GM23338 (cell line): ENCODE results near the gene ACOXL. TPM values are rescaled to one million over a fixed set of nuclear protein-coding genes. Genes with fewer than 3 reads are reported as not detected.

Experiments used
- ATAC-seq: fragments of 200-7000 bp; cut with Tn5 transposase; 3 replicates; pipeline ENCODE4 v1.9.1; 2020
- DNase-seq: peaks from one replicate; pipeline ENCODE4 v3.0.0-alpha.2; 2015; ENCODE audit warnings: low spot score
- H2AFZ ChIP-seq: fragments of 200-600 bp; sonication (generic); 2 replicates; pipeline ENCODE4 v1.8.0; 2016; ENCODE audit warnings: antibody characterized with exemption, mild to moderate bottlenecking, moderate library complexity
- H3F3A ChIP-seq: fragments of 200-600 bp; sonication (generic); replicated peaks from 2 replicates; pipeline ENCODE4 v1.8.0; 2017; ENCODE audit warnings: antibody characterized with exemption, mixed run types, low read depth
- H3K27ac ChIP-seq: fragments of 200-600 bp; sonication (generic); 2 replicates; pipeline ENCODE4 v1.6.1; 2016; ENCODE audit warnings: low read depth
- H3K27me3 ChIP-seq: fragments of 200-600 bp; sonication (generic); 2 replicates; pipeline ENCODE4 v1.8.0; 2016; ENCODE audit warnings: mild to moderate bottlenecking, mixed run types, moderate library complexity; ENCODE audit not compliant: insufficient read depth
- H3K36me3 ChIP-seq: fragments of 200-600 bp; sonication (generic); 2 replicates; pipeline ENCODE4 v1.8.0; 2016; ENCODE audit warnings: mild to moderate bottlenecking; ENCODE audit not compliant: insufficient read depth
- H3K4me1 ChIP-seq: fragments of 200-600 bp; sonication (generic); 2 replicates; pipeline ENCODE4 v1.8.0; 2016; ENCODE audit warnings: mild to moderate bottlenecking, moderate library complexity; ENCODE audit not compliant: insufficient read depth
- H3K4me2 ChIP-seq: fragments of 200-600 bp; sonication (generic); 2 replicates; pipeline ENCODE4 v1.7.1; 2017; ENCODE audit warnings: mixed run types
- H3K4me3 ChIP-seq: fragments of 200-600 bp; sonication (generic); 2 replicates; pipeline ENCODE4 v1.6.1; 2016; ENCODE audit warnings: mixed run types
- H3K79me2 ChIP-seq: fragments of 200-600 bp; sonication (generic); replicated peaks from 2 replicates; pipeline ENCODE4 v1.8.0; 2017; ENCODE audit warnings: mild to moderate bottlenecking; ENCODE audit not compliant: insufficient read depth
- H3K9me2 ChIP-seq: fragments of 200-600 bp; sonication (generic); 2 replicates; pipeline ENCODE4 v1.8.0; 2017; ENCODE audit not compliant: insufficient read depth
- H4K20me1 ChIP-seq: fragments of 200-600 bp; sonication (generic); replicated peaks from 2 replicates; pipeline ENCODE4 v1.8.0; 2017; ENCODE audit warnings: mild to moderate bottlenecking; ENCODE audit not compliant: insufficient read depth
- H3K27ac Mint-ChIP-seq: 2 replicates; pipeline ENCODE4 v1.8.0; 2020; ENCODE audit warnings: inconsistent platforms, mild to moderate bottlenecking, moderate library complexity, mixed read lengths
- H3K27me3 Mint-ChIP-seq: 3 replicates; pipeline ENCODE4 v1.8.0; 2022; ENCODE audit warnings: low read depth, mild to moderate bottlenecking, moderate library complexity, mixed read lengths, inconsistent platforms; ENCODE audit not compliant: insufficient read depth, poor library complexity
- H3K36me3 Mint-ChIP-seq: 3 replicates; pipeline ENCODE4 v1.8.0; 2021; ENCODE audit warnings: low read depth, mild to moderate bottlenecking, inconsistent platforms, moderate library complexity, mixed read lengths
- H3K4me1 Mint-ChIP-seq: 3 replicates; pipeline ENCODE4 v1.8.0; 2020; ENCODE audit warnings: mild to moderate bottlenecking, inconsistent platforms, mixed read lengths
- H3K4me3 Mint-ChIP-seq: 3 replicates; pipeline ENCODE4 v1.8.0; 2021; ENCODE audit warnings: moderate library complexity, mild to moderate bottlenecking, inconsistent platforms, mixed read lengths
- H3K9me3 Mint-ChIP-seq: 3 replicates; pipeline ENCODE4 v1.8.0; 2020; ENCODE audit warnings: moderate library complexity, mild to moderate bottlenecking, inconsistent platforms, mixed read lengths
- CREB1 ChIP-seq: fragments of 250-450 bp; sonication (Bioruptor Pico); IDR thresholded peaks from 2 replicates; pipeline ENCODE4 v1.5.0; 2020; ENCODE audit warnings: low read depth, mild to moderate bottlenecking, moderate library complexity
- ETS1 ChIP-seq: IDR thresholded peaks from 2 replicates; pipeline ENCODE4 v1.6.1; 2016; ENCODE audit warnings: antibody characterized with exemption
- EZH2 ChIP-seq: fragments of 200-600 bp; sonication (generic); IDR thresholded peaks from one replicate; pipeline ENCODE4 v1.8.0; 2017; ENCODE audit warnings: antibody characterized with exemption, mild to moderate bottlenecking, low read depth; ENCODE audit not compliant: unreplicated experiment
- EZH2phosphoT487 ChIP-seq: fragments of 200-600 bp; sonication (generic); IDR thresholded peaks from one replicate; pipeline ENCODE4 v1.8.1; 2018; ENCODE audit warnings: antibody characterized with exemption; ENCODE audit not compliant: unreplicated experiment
- JUNB ChIP-seq: IDR thresholded peaks from one replicate; pipeline ENCODE4 v1.6.1; 2016; ENCODE audit warnings: antibody characterized with exemption; ENCODE audit not compliant: unreplicated experiment
- NANOG ChIP-seq: IDR thresholded peaks from 2 replicates; pipeline ENCODE4 v1.6.1; 2016; ENCODE audit warnings: antibody characterized with exemption, borderline replicate concordance
- POLR2AphosphoS5 ChIP-seq: IDR thresholded peaks from 2 replicates; pipeline ENCODE4 v1.6.1; 2016; ENCODE audit warnings: antibody characterized with exemption, low read depth
- REST ChIP-seq: IDR thresholded peaks from one replicate; pipeline ENCODE4 v1.6.1; 2018; ENCODE audit warnings: antibody characterized with exemption; ENCODE audit not compliant: unreplicated experiment
- STAT1 ChIP-seq: IDR thresholded peaks from one replicate; pipeline ENCODE4 v1.6.1; 2016; ENCODE audit warnings: antibody characterized with exemption; ENCODE audit not compliant: unreplicated experiment
- ZNF114 ChIP-seq: fragments of 250-450 bp; sonication (Bioruptor Pico); IDR thresholded peaks from 2 replicates; pipeline ENCODE4 v1.5.0; 2020; ENCODE audit warnings: mild to moderate bottlenecking, moderate library complexity
- ZNF331 ChIP-seq: fragments of 250-450 bp; sonication (Bioruptor Pico); IDR thresholded peaks from 2 replicates; pipeline ENCODE4 v1.5.0; 2020; ENCODE audit warnings: low read depth, mild to moderate bottlenecking, moderate library complexity
- polyA plus RNA-seq: library from polyadenylated mRNA; unstranded; fragments of >200 nt; fragmentation: Nextera tagmentation; extraction: Ambion mirVana; gene quantifications from 2 replicates; pipeline ENCODE4 v1.2.1, GENCODE V29; 2016
- total RNA-seq: library from RNA; depleted of rRNA; stranded (reverse); fragments of >200 nt; shearing (Covaris generic); gene quantifications from 2 replicates; pipeline ENCODE4 v1.2.3, GENCODE V29; 2014
- TF ChIP-seq, protein P1 (sequence below), 2 experiments: fragments of 200-600 bp in 1 of 2; sonication (generic) in 1 of 2; conservative IDR thresholded peaks; 2 replicates each; pipeline versions ENCODE4 v1.5.1 to v1.6.1; 2016 to 2017; ENCODE audit warnings: antibody characterized with exemption in 2 of 2, low read depth in 2 of 2, mild to moderate bottlenecking in 2 of 2, moderate library complexity in 1 of 2

ACOXL gene
- total and polyA plus RNA-seq, 2 experiments from 2014 or later, result 9.0 to 14.7 TPM

DNA sequence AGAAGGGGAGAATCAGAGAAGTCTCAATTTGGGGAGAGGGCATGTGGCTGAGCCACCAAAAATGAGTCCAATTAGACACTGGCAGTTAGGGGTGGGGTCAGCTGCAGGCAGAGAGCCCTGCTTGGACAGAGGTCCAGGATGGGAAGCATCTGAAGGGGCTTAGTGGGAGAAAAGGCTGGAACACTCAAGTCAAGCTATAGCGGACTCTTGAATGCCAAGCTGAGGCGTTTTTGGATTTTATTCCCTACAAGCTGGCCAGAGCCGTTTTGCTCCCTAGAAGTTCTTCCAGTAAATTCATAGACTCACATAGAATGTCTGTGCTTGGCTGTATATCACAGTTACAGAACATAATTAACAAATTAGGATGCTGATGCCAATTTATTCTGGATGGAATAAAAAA, 172.8 kb downstream of the ACOXL start:
- no peak for TF ChIP-seq ETS1
- no peak for TF ChIP-seq ZNF114 (CRISPR knock-in tag)
- no peak for TF ChIP-seq JUNB
- no peak for TF ChIP-seq POLR2AphosphoS5
- TF ChIP-seq CREB1 (CRISPR knock-in tag), result no peak
- no peak for TF ChIP-seq ZNF331
- TF ChIP-seq STAT1, result no peak
- no peak for TF ChIP-seq REST
- TF ChIP-seq, protein P1, sequence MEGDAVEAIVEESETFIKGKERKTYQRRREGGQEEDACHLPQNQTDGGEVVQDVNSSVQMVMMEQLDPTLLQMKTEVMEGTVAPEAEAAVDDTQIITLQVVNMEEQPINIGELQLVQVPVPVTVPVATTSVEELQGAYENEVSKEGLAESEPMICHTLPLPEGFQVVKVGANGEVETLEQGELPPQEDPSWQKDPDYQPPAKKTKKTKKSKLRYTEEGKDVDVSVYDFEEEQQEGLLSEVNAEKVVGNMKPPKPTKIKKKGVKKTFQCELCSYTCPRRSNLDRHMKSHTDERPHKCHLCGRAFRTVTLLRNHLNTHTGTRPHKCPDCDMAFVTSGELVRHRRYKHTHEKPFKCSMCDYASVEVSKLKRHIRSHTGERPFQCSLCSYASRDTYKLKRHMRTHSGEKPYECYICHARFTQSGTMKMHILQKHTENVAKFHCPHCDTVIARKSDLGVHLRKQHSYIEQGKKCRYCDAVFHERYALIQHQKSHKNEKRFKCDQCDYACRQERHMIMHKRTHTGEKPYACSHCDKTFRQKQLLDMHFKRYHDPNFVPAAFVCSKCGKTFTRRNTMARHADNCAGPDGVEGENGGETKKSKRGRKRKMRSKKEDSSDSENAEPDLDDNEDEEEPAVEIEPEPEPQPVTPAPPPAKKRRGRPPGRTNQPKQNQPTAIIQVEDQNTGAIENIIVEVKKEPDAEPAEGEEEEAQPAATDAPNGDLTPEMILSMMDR (conservative IDR thresholded peaks at IDR 0.05; ENCODE audit: low read depth in 2 of 2), result no peak
- TF ChIP-seq EZH2phosphoT487, result no peak
- TF ChIP-seq NANOG, result no peak
- no peak for TF ChIP-seq EZH2
- Mint-ChIP-seq H3K4me1 (peaks cover 15% of the 10 kb centered on the region), H3K36me3 (no peaks in the 10 kb centered on the region), H3K9me3 (no peaks in the 10 kb centered on the region), H3K27me3 (peaks cover 2% of the 10 kb centered on the region), H3K27ac (no peak overlapping the region), H3K4me3 (no peak overlapping the region)
- no peaks in the 10 kb centered on the region for H4K20me1 ChIP-seq
- DNase-seq (no peak), ATAC-seq (no peak)
- no peaks in the 10 kb centered on the region for H3K36me3 ChIP-seq
- no peaks in the 10 kb centered on the region for H3F3A ChIP-seq
- H3K27ac ChIP-seq, result no peak overlapping the region
- no peak overlapping the region for H3K4me3 ChIP-seq
- H3K9me2 ChIP-seq, result 0 out of 2 replicates have a peak, but pooled peaks cover 4% of the 10 kb centered on the region
- no peaks in the 10 kb centered on the region for H3K27me3 ChIP-seq
- H3K79me2 ChIP-seq, result no peaks in the 10 kb centered on the region
- no peak overlapping the region for H2AFZ ChIP-seq
- H3K4me1 ChIP-seq, result peaks cover 10% of the 10 kb centered on the region; the same call in 1 of the 2 replicates
- peak overlapping the region; percentile 29; the same call in 1 of the 2 replicates for H3K4me2 ChIP-seq
